GM18507 (cell line): ENCODE measurements around the gene FZD8.
"Not testable (repeated sequence)": the region's sequence is repeated elsewhere in the genome, so short reads cannot be mapped to it uniquely, and the experiment has no call there.

Source experiments
- DNase-seq: peaks from one replicate; pipeline ENCODE4 v3.0.0; 2011; ENCODE audit warnings: low read depth; ENCODE audit not compliant: insufficient read length; ENCODE audit errors: extremely low spot score
- FAIRE-seq: peaks from 2 replicates; lab custom pipeline; 2011; peaks lifted over from hg19 to GRCh38; lab: Jason Lieb, UNC

The FZD8 gene

GRCh38 chr10:35642035-35642792 is at the start of gene FZD8:
Gene FZD8, minus strand, starts transcription at chr10:35642296. Its CDS starts 867 bp downstream, at chr10:35641429.
- DNase-seq (peak; percentile 64), FAIRE-seq (peak; percentile 86)

GRCh38 chr10:35691522-35692236 is 49.6 kb upstream of the FZD8 start:
- FAIRE-seq, result no peak
- no peak for DNase-seq

GRCh38 chr10:35690534-35690933 is 48.4 kb upstream of the FZD8 start:
- DNase-seq, result no peak
- FAIRE-seq, result no peak

- DNase-seq, FAIRE-seq: not testable (repeated sequence)
Measured at GRCh38 chr10:35685858-35686257, 43.8 kb upstream of the FZD8 start.

- DNase-seq (no peak), FAIRE-seq (no peak)
Measured at GRCh38 chr10:35685402-35685801, 43.3 kb upstream of the FZD8 start.

- FAIRE-seq (no peak), DNase-seq (no peak)
Measured at GRCh38 chr10:35684586-35684985, 42.5 kb upstream of the FZD8 start.

- DNase-seq (no peak), FAIRE-seq (no peak)
Measured at GRCh38 chr10:35675846-35676245, 33.8 kb upstream of the FZD8 start.

- FAIRE-seq (no peak), DNase-seq (no peak)
Measured at GRCh38 chr10:35674843-35675242, 32.7 kb upstream of the FZD8 start.

GRCh38 chr10:35668865-35669650 is 27.0 kb upstream of the FZD8 start:
- no peak for DNase-seq
- no peak for FAIRE-seq

GRCh38 chr10:35667971-35668370 is 25.9 kb upstream of the FZD8 start:
- FAIRE-seq (no peak), DNase-seq (no peak)

- no peak for DNase-seq
- no peak for FAIRE-seq
Measured at GRCh38 chr10:35667270-35667889, 25.3 kb upstream of the FZD8 start.

GRCh38 chr10:35661236-35661635 is 19.1 kb upstream of the FZD8 start:
- DNase-seq, result no peak
- FAIRE-seq, result no peak

GRCh38 chr10:35659456-35659855 is 17.4 kb upstream of the FZD8 start:
- no peak for FAIRE-seq
- DNase-seq, result no peak

GRCh38 chr10:35657621-35658020 is 15.5 kb upstream of the FZD8 start:
- no peak for FAIRE-seq

GRCh38 chr10:35652824-35653223 is 10.7 kb upstream of the FZD8 start:
- no peak for DNase-seq
- FAIRE-seq, result no peak

More at GRCh38 chr10:35657621-35658020, 15.5 kb upstream of the FZD8 start:
- no peak for DNase-seq

- FAIRE-seq (no peak), DNase-seq (no peak)
Measured at GRCh38 chr10:35650894-35651293, 8.8 kb upstream of the FZD8 start.

GRCh38 chr10:35644050-35644950 is 2.2 kb upstream of the FZD8 start:
- DNase-seq (no peak), FAIRE-seq (no peak)

GRCh38 chr10:35643151-35644049 is 1.3 kb upstream of the FZD8 start:
- no peak for DNase-seq
- no peak for FAIRE-seq
